Activated naive CD8-positive, alpha-beta T cell treated with anti-CD3 and anti-CD28 coated beads, Interleukin-2, amount 10 ng/mL, durations not matched to agents 7 days and 5 days (primary cell): ENCODE data around the gene CHADL. TPM values are rescaled to one million over a fixed set of nuclear protein-coding genes. Genes with fewer than 3 reads are reported as not detected.
"Not testable (repeated sequence)": the region's sequence is repeated elsewhere in the genome, so short reads cannot be mapped to it uniquely, and the experiment has no call there.

Source experiments
- ATAC-seq: fragments of 150-1000 bp; cut with Tn5 transposase; one replicate; pipeline ENCODE4 v1.10.0; 2021; ENCODE audit warnings: low read depth, moderate library complexity
- POLR2A ChIA-PET: fragments of 350-600 bp; sonication (Branson Sonifier 250); formaldehyde crosslinking; loops from one replicate; lab custom pipeline; 2021; ENCODE audit warnings: antibody characterized with exemption; lab: Charles Lee
- DNase-seq: peaks from one replicate; pipeline ENCODE4 v3.0.0; 2021
- H3K27ac Mint-ChIP-seq: one replicate; pipeline ENCODE4 v1.8.0; 2022; ENCODE audit warnings: mild to moderate bottlenecking, mixed read lengths
- H3K27me3 Mint-ChIP-seq: one replicate; pipeline ENCODE4 v1.8.0; 2022; ENCODE audit warnings: mild to moderate bottlenecking, moderate library complexity, mixed read lengths
- H3K36me3 Mint-ChIP-seq: one replicate; pipeline ENCODE4 v1.8.0; 2021; ENCODE audit warnings: mild to moderate bottlenecking, mixed read lengths
- H3K4me1 Mint-ChIP-seq: one replicate; pipeline ENCODE4 v1.8.0; 2021; ENCODE audit warnings: mixed read lengths
- H3K4me3 Mint-ChIP-seq: one replicate; pipeline ENCODE4 v1.8.0; 2022; ENCODE audit warnings: mild to moderate bottlenecking, moderate library complexity, mixed read lengths
- H3K9me3 Mint-ChIP-seq: one replicate; pipeline ENCODE4 v1.8.0; 2021; ENCODE audit warnings: mixed read lengths
- total RNA-seq, 2 experiments: library from RNA; stranded (reverse); gene quantifications; one replicate each; pipeline ENCODE4 v1.2.3, GENCODE V29; 2021

The CHADL gene
- total RNA-seq, 2 experiments from 2014 or later: 0.45 to 0.83 TPM

DNA sequence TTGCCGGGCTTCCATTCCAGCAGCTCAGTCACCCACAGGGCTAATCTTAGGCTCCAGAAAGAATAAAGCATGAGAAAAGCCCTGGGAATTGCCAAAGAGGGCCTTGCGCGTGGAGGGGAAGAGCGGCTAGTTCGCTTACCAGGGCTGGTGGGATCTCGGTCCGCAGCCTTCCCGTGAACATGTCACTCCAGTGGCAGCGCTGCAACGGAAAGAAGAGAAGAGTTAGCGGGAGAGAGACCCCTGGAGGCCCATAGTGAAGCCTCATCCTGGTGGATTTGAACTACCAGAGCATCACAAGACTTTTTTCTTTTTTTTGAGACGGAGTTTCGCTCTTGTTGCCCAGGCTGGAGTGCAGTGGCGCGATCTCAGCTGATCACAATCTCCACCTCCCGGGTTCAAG lies 27.2 kb upstream of the CHADL start:
- Mint-ChIP-seq H3K4me1 (no peaks in the 10 kb centered on the region), H3K9me3 (no peaks in the 10 kb centered on the region), H3K27me3 (no peaks in the 10 kb centered on the region), H3K36me3 (peaks cover 33% of the 10 kb centered on the region), H3K4me3 (no peak overlapping the region), H3K27ac (no peak overlapping the region)
- ATAC-seq (no peak), DNase-seq (no peak)
- POLR2A ChIA-PET: no interaction called here

- Mint-ChIP-seq H3K9me3 (no peaks in the 10 kb centered on the region), H3K4me1 (no peaks in the 10 kb centered on the region), H3K27me3 (no peaks in the 10 kb centered on the region), H3K4me3 (no peak overlapping the region), H3K36me3 (peaks cover 29% of the 10 kb centered on the region), H3K27ac (no peak overlapping the region)
- ATAC-seq (no peak), DNase-seq (no peak)
- POLR2A ChIA-PET: no interaction called here
Measured at GRCh38 chr22:41264408-41264941, 23.7 kb upstream of the CHADL start.

DNA sequence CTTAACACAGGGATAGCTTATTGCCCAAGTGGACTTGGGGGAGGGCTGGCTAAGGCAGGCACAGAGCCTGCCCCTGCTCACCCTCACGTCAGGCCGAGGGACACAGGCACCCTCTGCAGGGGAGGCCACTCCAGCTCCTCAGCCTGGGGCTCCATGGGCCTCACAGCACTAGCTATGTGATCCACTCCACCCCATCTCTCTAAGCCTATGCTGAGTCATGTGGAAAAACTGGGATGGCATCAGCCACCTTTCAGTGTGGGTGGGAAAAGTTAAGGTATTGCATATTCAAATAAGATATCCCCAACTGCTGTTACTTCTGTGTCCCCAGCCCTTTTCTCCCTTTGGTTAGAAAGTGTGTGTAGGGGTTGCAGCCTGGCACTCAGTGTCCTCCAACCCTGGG lies 23.0 kb upstream of the CHADL start:
- POLR2A ChIA-PET: no interaction called here
- Mint-ChIP-seq H3K4me3 (no peak overlapping the region), H3K9me3 (no peaks in the 10 kb centered on the region), H3K27me3 (no peaks in the 10 kb centered on the region), H3K27ac (no peak overlapping the region), H3K4me1 (no peaks in the 10 kb centered on the region), H3K36me3 (peaks cover 28% of the 10 kb centered on the region)
- no peak for DNase-seq
- no peak for ATAC-seq

DNA sequence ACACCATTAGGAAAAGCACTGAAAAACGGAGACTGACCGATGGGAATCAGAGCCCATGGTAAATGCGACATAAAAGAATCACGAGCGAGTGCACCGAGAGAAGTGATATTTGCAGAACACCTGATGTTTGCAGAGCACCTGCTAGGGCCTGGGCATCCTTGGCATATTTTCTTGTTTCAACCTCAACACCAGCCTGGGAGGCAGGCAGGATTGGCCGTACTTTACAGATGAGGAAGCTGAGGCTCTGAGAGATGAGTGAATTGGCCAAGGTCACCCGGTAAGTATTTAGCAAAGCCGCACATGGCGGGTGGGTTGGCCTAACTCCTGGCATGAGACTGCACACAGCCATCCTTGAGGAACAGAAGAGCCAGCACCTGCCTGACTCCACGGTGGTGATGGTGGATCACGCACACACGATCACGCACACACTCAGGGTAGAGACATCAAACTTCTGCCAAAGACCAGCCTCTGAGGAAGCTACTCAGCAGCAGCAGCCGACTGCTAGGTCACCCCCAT lies 21.6 kb upstream of the CHADL start:
- H3K27ac Mint-ChIP-seq: no peak overlapping the region
- no peak for DNase-seq
- peaks cover 23% of the 10 kb centered on the region for H3K36me3 Mint-ChIP-seq
- POLR2A ChIA-PET: no interaction called here
- H3K4me1 Mint-ChIP-seq: no peaks in the 10 kb centered on the region
- no peaks in the 10 kb centered on the region for H3K9me3 Mint-ChIP-seq
- no peak overlapping the region for H3K4me3 Mint-ChIP-seq
- H3K27me3 Mint-ChIP-seq: no peaks in the 10 kb centered on the region
- no peak for ATAC-seq

DNA sequence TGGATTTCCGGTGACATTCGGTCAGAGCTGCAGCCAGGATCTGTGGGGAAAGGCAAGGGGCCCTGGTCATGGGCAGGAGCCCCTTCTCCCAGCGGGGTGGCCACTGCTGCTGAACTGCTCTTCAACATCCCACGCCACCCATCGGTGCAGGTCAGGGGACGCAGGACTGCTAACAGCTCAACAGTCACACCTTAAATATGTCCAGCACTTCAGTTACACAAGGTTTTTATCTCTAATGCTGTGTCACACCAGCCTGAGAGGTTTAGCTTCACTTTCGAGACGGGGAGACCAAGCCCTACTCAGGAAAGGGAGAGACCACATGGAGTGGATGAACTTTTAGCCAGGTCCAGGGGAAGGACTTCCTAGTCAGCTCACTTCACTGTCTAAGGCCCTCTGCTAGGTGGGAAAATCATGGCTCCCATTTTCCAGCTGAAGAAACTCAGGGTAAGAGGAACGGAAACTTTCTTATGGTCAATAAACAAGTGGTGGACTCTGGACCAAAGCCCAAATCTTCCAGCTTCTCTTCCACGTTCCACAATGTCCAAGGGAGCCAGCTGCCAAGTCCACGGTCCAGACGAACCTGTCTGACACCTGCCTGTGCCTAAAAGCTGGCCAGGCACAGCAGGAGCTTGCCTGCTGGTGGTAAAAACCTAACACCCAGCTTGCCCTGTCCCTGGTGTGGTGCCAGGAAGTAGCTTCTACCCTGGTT lies 21.0 kb upstream of the CHADL start:
- DNase-seq: no peak
- no peak overlapping the region for H3K4me3 Mint-ChIP-seq
- no peak for ATAC-seq
- POLR2A ChIA-PET: no interaction called here
- no peaks in the 10 kb centered on the region for H3K9me3 Mint-ChIP-seq
- peaks cover 23% of the 10 kb centered on the region for H3K36me3 Mint-ChIP-seq
- H3K4me1 Mint-ChIP-seq: no peaks in the 10 kb centered on the region
- no peak overlapping the region for H3K27ac Mint-ChIP-seq
- no peaks in the 10 kb centered on the region for H3K27me3 Mint-ChIP-seq

- no peaks in the 10 kb centered on the region for H3K4me1 Mint-ChIP-seq
- no peaks in the 10 kb centered on the region for H3K9me3 Mint-ChIP-seq
- POLR2A ChIA-PET: no interaction called here
- ATAC-seq (no peak), DNase-seq (no peak)
- no peaks in the 10 kb centered on the region for H3K27me3 Mint-ChIP-seq
- H3K4me3 Mint-ChIP-seq: no peak overlapping the region
- no peak overlapping the region for H3K27ac Mint-ChIP-seq
- H3K36me3 Mint-ChIP-seq: peaks cover 18% of the 10 kb centered on the region
Measured at GRCh38 chr22:41260871-41261270, 20.1 kb upstream of the CHADL start.

- H3K36me3 Mint-ChIP-seq: peaks cover 11% of the 10 kb centered on the region
- not testable (repeated sequence) for H3K4me1 Mint-ChIP-seq, H3K4me3 Mint-ChIP-seq, H3K27ac Mint-ChIP-seq, ATAC-seq, H3K9me3 Mint-ChIP-seq, H3K27me3 Mint-ChIP-seq, DNase-seq
- POLR2A ChIA-PET: interaction anchor here (0.7 to 1.4 kb wide), 3 partner anchors 22 to 555 kb away, joined by 3 to 4 read pairs (median 4); no protein-coding TSS in a partner anchor
Measured at GRCh38 chr22:41259756-41260155, 19.0 kb upstream of the CHADL start.

DNA sequence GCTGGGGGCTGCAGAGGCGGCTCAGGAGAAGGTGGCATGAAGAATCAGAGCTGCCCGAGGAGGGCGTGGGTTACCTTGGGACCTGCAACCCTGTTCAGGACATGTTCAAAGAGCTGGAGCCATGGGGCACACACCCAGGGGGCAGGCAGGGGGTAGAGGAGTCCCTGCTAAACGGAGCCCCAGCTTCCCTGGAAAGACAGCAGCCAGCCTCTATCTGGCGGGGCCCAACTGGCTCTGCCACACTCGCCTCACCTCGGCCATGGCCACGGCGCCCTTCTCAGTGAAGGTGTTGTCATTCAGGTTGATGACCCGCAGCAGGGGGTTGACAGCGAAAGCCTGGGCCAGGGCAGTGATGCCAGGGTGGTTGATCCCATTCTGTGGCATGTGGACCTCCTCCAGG lies 17.0 kb upstream of the CHADL start:
- no peak overlapping the region for H3K4me3 Mint-ChIP-seq
- DNase-seq (no peak), ATAC-seq (no peak)
- H3K27ac Mint-ChIP-seq: no peak overlapping the region
- peaks cover 14% of the 10 kb centered on the region for H3K36me3 Mint-ChIP-seq
- H3K4me1 Mint-ChIP-seq: no peaks in the 10 kb centered on the region
- H3K27me3 Mint-ChIP-seq: no peaks in the 10 kb centered on the region
- no peaks in the 10 kb centered on the region for H3K9me3 Mint-ChIP-seq
- POLR2A ChIA-PET: no interaction called here

DNA sequence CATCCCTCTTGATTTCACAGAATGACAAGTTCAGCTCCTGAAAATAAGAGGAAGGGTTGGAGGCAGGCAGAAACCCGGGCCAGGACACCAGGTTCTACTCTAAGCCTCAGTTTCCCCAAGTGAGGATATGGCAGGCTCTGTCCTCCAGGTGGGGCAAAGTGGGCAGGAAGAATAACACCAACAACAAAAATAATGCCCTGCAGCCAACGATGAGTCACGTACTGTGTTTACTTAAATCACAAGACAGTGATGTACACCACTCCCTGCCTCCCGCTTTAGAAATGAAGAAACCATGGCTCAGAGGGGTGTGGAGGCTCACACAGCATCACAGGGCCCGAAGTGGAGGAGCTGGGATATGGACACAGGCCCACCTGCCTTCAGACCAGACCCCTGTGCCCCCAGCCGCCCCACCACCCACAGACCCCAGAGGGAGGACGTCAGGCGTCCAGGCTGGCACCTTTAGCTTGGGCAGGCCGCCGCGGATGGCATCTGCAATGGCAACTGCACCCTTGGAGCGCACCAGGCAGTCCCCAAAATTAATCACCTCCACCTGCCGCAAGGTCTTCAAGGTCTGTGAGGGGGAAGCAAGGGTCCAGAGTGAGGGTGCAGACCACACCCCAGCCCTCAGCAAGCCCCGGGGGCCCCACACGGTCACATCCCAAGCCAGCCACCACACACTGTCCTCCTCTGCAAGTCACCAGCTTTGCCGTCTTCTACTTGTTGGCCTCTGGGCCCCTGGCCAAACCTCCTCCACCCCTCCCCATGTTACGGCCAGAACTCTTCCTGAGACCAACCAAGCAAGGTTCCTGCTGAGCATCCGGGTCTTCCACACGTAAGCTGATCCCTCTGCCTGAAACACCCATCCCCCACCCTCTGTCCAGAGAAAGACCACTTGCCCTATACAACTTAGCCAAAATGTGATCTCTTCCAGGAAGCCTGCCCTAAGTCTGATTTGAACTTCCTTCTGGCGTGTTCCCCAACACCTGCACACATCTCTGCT lies 15.8 kb upstream of the CHADL start:
- Mint-ChIP-seq H3K27ac (no peak overlapping the region), H3K4me3 (no peak overlapping the region), H3K36me3 (peaks cover 12% of the 10 kb centered on the region), H3K27me3 (no peaks in the 10 kb centered on the region), H3K9me3 (no peaks in the 10 kb centered on the region), H3K4me1 (no peaks in the 10 kb centered on the region)
- ATAC-seq (no peak), DNase-seq (no peak)
- POLR2A ChIA-PET: no interaction called here

- Mint-ChIP-seq H3K36me3 (peaks cover 14% of the 10 kb centered on the region), H3K27me3 (no peaks in the 10 kb centered on the region), H3K27ac (no peak overlapping the region), H3K4me3 (no peak overlapping the region), H3K4me1 (no peaks in the 10 kb centered on the region), H3K9me3 (no peaks in the 10 kb centered on the region)
- no peak for DNase-seq
- POLR2A ChIA-PET: no interaction called here
- no peak for ATAC-seq
Measured at GRCh38 chr22:41254230-41254629, 13.5 kb upstream of the CHADL start.

DNA sequence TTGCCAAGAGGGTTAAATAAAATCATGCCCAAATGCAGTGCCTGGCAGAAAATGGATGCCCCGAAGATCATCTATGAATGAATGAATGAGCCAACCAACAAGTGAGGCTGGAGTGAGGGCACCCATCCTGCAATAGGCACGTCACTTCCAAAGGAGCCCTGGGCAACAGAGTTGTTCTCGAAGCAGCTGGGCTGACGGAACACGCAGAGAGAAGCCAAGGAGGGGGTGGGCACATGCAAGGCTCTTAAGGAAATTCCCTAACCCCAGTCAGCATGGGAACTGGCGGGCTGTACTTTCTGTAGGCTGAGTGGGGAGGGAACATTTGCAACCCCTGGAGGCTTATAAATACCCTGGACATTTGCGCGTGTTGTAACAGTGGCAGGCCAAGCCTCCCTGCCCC lies 11.6 kb upstream of the CHADL start:
- H3K9me3 Mint-ChIP-seq: no peaks in the 10 kb centered on the region
- no peak overlapping the region for H3K4me3 Mint-ChIP-seq
- ATAC-seq: no peak
- no peak overlapping the region for H3K27ac Mint-ChIP-seq
- H3K36me3 Mint-ChIP-seq: peaks cover 18% of the 10 kb centered on the region
- DNase-seq: no peak
- no peaks in the 10 kb centered on the region for H3K4me1 Mint-ChIP-seq
- H3K27me3 Mint-ChIP-seq: no peaks in the 10 kb centered on the region
- POLR2A ChIA-PET: no interaction called here

DNA sequence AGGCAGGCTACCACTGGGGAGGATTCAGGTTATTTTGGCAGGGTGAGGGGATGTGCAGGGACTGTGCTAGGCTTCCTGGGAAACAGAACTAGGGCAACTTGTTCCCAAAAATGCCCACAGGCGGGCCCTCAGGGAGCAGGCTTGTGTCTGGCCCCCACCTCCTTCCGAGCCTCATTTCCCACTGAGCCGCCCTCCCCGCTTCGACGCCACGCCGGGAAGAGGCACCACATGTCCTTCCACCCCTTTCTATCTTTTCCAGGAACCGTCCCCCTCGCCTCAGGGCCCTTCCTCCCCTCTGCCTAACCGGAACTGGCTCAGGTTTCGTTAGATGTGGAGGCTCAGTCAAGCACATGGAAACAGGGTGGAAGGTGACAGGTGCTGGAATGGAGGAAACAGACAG lies 9.4 kb upstream of the CHADL start:
- Mint-ChIP-seq H3K9me3 (no peaks in the 10 kb centered on the region), H3K36me3 (peaks cover 18% of the 10 kb centered on the region), H3K27ac (no peak overlapping the region), H3K4me1 (no peaks in the 10 kb centered on the region), H3K27me3 (no peaks in the 10 kb centered on the region), H3K4me3 (no peak overlapping the region)
- no peak for ATAC-seq
- POLR2A ChIA-PET: no interaction called here
- DNase-seq: no peak

GRCh38 chr22:41249442-41249841 lies 8.7 kb upstream of the CHADL start:
- DNase-seq: no peak
- Mint-ChIP-seq H3K9me3 (no peaks in the 10 kb centered on the region), H3K4me3 (no peak overlapping the region), H3K4me1 (no peaks in the 10 kb centered on the region), H3K27me3 (no peaks in the 10 kb centered on the region), H3K36me3 (peaks cover 22% of the 10 kb centered on the region), H3K27ac (no peak overlapping the region)
- no peak for ATAC-seq
- POLR2A ChIA-PET: no interaction called here
